Neural progenitor cell (in vitro differentiated cells): ENCODE data around the gene CLEC4F. TPM values are rescaled to one million over a fixed set of nuclear protein-coding genes. Genes with fewer than 3 reads are reported as not detected.
A peak's percentile ranks its signal among the peaks of the same experiment; 100 is the strongest.

Source experiments
- DNase-seq: peaks from one replicate; pipeline ENCODE4 v3.0.0-alpha.2; 2016; ENCODE audit warnings: low spot score
- H2AFZ ChIP-seq: fragments of 200-600 bp; sonication (generic); replicated peaks from 2 replicates; pipeline ENCODE4 v1.6.1; 2016; ENCODE audit warnings: antibody characterized with exemption
- H3F3A ChIP-seq: fragments of 200-600 bp; sonication (generic); 2 replicates; pipeline ENCODE4 v1.6.1; 2016; ENCODE audit warnings: antibody characterized with exemption, low read depth
- H3K27ac ChIP-seq: fragments of 200-600 bp; sonication (generic); 2 replicates; pipeline ENCODE4 v1.5.1; 2016; ENCODE audit warnings: mild to moderate bottlenecking
- H3K27me3 ChIP-seq: fragments of 200-600 bp; sonication (generic); 2 replicates; pipeline ENCODE4 v1.6.1; 2016; ENCODE audit warnings: mild to moderate bottlenecking, moderate library complexity
- H3K36me3 ChIP-seq: fragments of 200-600 bp; sonication (generic); 2 replicates; pipeline ENCODE4 v1.5.1; 2016
- H3K4me1 ChIP-seq: fragments of 200-600 bp; sonication (generic); 2 replicates; pipeline ENCODE4 v1.6.1; 2016; ENCODE audit warnings: mixed run types
- H3K4me2 ChIP-seq: fragments of 200-600 bp; sonication (generic); 2 replicates; pipeline ENCODE4 v1.6.1; 2016
- H3K4me3 ChIP-seq: fragments of 200-600 bp; sonication (generic); 2 replicates; pipeline ENCODE4 v1.5.1; 2016
- H3K79me2 ChIP-seq: fragments of 200-600 bp; sonication (generic); 2 replicates; pipeline ENCODE4 v1.6.1; 2016; ENCODE audit warnings: low read depth
- H3K9ac ChIP-seq: fragments of 200-600 bp; sonication (generic); 2 replicates; pipeline ENCODE4 v1.6.1; 2016
- H3K9me3 ChIP-seq: fragments of 200-600 bp; sonication (generic); 2 replicates; pipeline ENCODE4 v1.5.1; 2016; ENCODE audit warnings: low read depth
- H4K20me1 ChIP-seq: fragments of 200-600 bp; sonication (generic); 2 replicates; pipeline ENCODE4 v1.6.1; 2016; ENCODE audit warnings: low read depth
- H3K27ac Mint-ChIP-seq: 3 replicates; pipeline ENCODE4 v1.8.0; 2021; ENCODE audit warnings: mixed read lengths
- H3K27me3 Mint-ChIP-seq: 2 replicates; pipeline ENCODE4 v1.8.0; 2022; ENCODE audit warnings: low read depth, mild to moderate bottlenecking, inconsistent platforms, moderate library complexity, mixed read lengths; ENCODE audit not compliant: insufficient read depth
- H3K36me3 Mint-ChIP-seq: 3 replicates; pipeline ENCODE4 v1.8.0; 2021; ENCODE audit warnings: mixed read lengths
- H3K4me1 Mint-ChIP-seq: 3 replicates; pipeline ENCODE4 v1.8.0; 2021; ENCODE audit warnings: mixed read lengths
- H3K4me3 Mint-ChIP-seq: 3 replicates; pipeline ENCODE4 v1.8.0; 2021; ENCODE audit warnings: mild to moderate bottlenecking, moderate library complexity, mixed read lengths
- H3K9me3 Mint-ChIP-seq: 3 replicates; pipeline ENCODE4 v1.8.0; 2020; ENCODE audit warnings: mixed read lengths
- CTCF ChIP-seq: fragments of 200-600 bp; sonication (generic); IDR thresholded peaks from 2 replicates; pipeline ENCODE4 v1.5.1; 2017; ENCODE audit warnings: antibody characterized with exemption, mild to moderate bottlenecking
- EZH2 ChIP-seq: fragments of 200-600 bp; sonication (generic); IDR thresholded peaks from 2 replicates; pipeline ENCODE4 v1.6.1; 2017; ENCODE audit warnings: antibody characterized with exemption, mild to moderate bottlenecking, moderate library complexity
- EZH2phosphoT487 ChIP-seq: fragments of 200-600 bp; sonication (generic); IDR thresholded peaks from 2 replicates; pipeline ENCODE4 v1.6.1; 2017; ENCODE audit warnings: antibody characterized with exemption
- total RNA-seq: library from RNA; depleted of rRNA; stranded (reverse); fragments of >200 nt; gene quantifications from 2 replicates; pipeline ENCODE4 v1.2.3, GENCODE V29; 2015; ENCODE audit warnings: low replicate concordance

Gene CLEC4F
- total RNA-seq, 1 donor from 2014 or later, result not detected

- Mint-ChIP-seq H3K27ac (no peak overlapping the region), H3K4me1 (peaks cover 3% of the 10 kb centered on the region), H3K36me3 (no peaks in the 10 kb centered on the region), H3K9me3 (peaks cover 5% of the 10 kb centered on the region), H3K4me3 (no peak overlapping the region), H3K27me3 (no peaks in the 10 kb centered on the region)
- H3K79me2 ChIP-seq, result no peaks in the 10 kb centered on the region
- no peak for TF ChIP-seq CTCF
- TF ChIP-seq EZH2, result no peak
- no peak for TF ChIP-seq EZH2phosphoT487
- no peak for DNase-seq
- peaks cover 26% of the 10 kb centered on the region for H3K27me3 ChIP-seq
- H3K4me2 ChIP-seq, result no peak overlapping the region
- no peaks in the 10 kb centered on the region for H3K9me3 ChIP-seq
- no peak overlapping the region for H3K4me3 ChIP-seq
- H3K9ac ChIP-seq, result no peak overlapping the region
- H3K36me3 ChIP-seq, result no peaks in the 10 kb centered on the region
- H2AFZ ChIP-seq, result no peak overlapping the region
- H3F3A ChIP-seq, result no peaks in the 10 kb centered on the region
- H4K20me1 ChIP-seq, result no peaks in the 10 kb centered on the region
- no peak overlapping the region for H3K27ac ChIP-seq
- peaks cover 4% of the 10 kb centered on the region for H3K4me1 ChIP-seq
Observed at GRCh38 chr2:70850925-70851324, 30.5 kb upstream of the CLEC4F start.

GRCh38 chr2:70842401-70842800 is 22.0 kb upstream of the CLEC4F start:
- H4K20me1 ChIP-seq, result no peaks in the 10 kb centered on the region
- H3K79me2 ChIP-seq, result no peaks in the 10 kb centered on the region
- no peak overlapping the region for H3K9ac ChIP-seq
- Mint-ChIP-seq H3K36me3 (no peaks in the 10 kb centered on the region), H3K27me3 (peaks cover 5% of the 10 kb centered on the region), H3K4me3 (no peak overlapping the region), H3K9me3 (peaks cover 9% of the 10 kb centered on the region), H3K27ac (no peak overlapping the region), H3K4me1 (no peaks in the 10 kb centered on the region)
- H2AFZ ChIP-seq, result peak overlapping the region; percentile 76
- H3K27ac ChIP-seq, result no peak overlapping the region
- no peaks in the 10 kb centered on the region for H3K36me3 ChIP-seq
- H3K4me3 ChIP-seq, result no peak overlapping the region
- no peaks in the 10 kb centered on the region for H3K9me3 ChIP-seq
- H3F3A ChIP-seq, result no peaks in the 10 kb centered on the region
- no peak for TF ChIP-seq CTCF
- no peak for TF ChIP-seq EZH2
- no peak for TF ChIP-seq EZH2phosphoT487
- H3K4me2 ChIP-seq, result no peak overlapping the region
- H3K4me1 ChIP-seq, result no peaks in the 10 kb centered on the region
- DNase-seq, result no peak
- H3K27me3 ChIP-seq, result peaks cover 9% of the 10 kb centered on the region

- Histone ChIP-seq H3K4me3 (no peak overlapping the region), H3K9ac (no peak overlapping the region), H3K9me3 (no peaks in the 10 kb centered on the region), H2AFZ (no peak overlapping the region), H3K36me3 (no peaks in the 10 kb centered on the region), H3K4me1 (no peaks in the 10 kb centered on the region), H3K79me2 (no peaks in the 10 kb centered on the region), H3K27me3 (no peaks in the 10 kb centered on the region), H3F3A (no peaks in the 10 kb centered on the region), H3K4me2 (no peak overlapping the region), H4K20me1 (no peaks in the 10 kb centered on the region), H3K27ac (no peak overlapping the region)
- Mint-ChIP-seq H3K27me3 (peaks cover 8% of the 10 kb centered on the region), H3K36me3 (no peaks in the 10 kb centered on the region), H3K27ac (no peak overlapping the region), H3K9me3 (peaks cover 6% of the 10 kb centered on the region), H3K4me3 (no peak overlapping the region), H3K4me1 (no peaks in the 10 kb centered on the region)
- TF ChIP-seq CTCF (no peak), EZH2phosphoT487 (no peak), EZH2 (no peak)
- no peak for DNase-seq
Observed at GRCh38 chr2:70837980-70838925, 17.9 kb upstream of the CLEC4F start.
